B cell (primary cell): ENCODE measurements around the gene KLHL25. TPM values are rescaled to one million over a fixed set of nuclear protein-coding genes. Genes with fewer than 3 reads are reported as not detected.

ENCODE experiments used
- ATAC-seq: fragments of 200-7000 bp; cut with Tn5 transposase; one replicate; pipeline ENCODE4 v1.10.0; 2021; ENCODE audit warnings: low read depth, mild to moderate bottlenecking, moderate number of reproducible peaks, moderate library complexity
- CTCF ChIA-PET: fragments of 350-600 bp; sonication (Branson Sonifier 250); formaldehyde crosslinking; loops from one replicate; lab custom pipeline; 2021; ENCODE audit warnings: antibody characterized with exemption, inconsistent platforms; lab: Charles Lee
- POLR2A ChIA-PET: fragments of 350-600 bp; sonication (Branson Sonifier 250); formaldehyde crosslinking; loops from one replicate; lab custom pipeline; 2021; ENCODE audit warnings: antibody characterized with exemption; lab: Charles Lee
- DNase-seq: peaks from one replicate; pipeline ENCODE4 v3.0.0; 2013
- H2AFZ ChIP-seq: 2 replicates; pipeline ENCODE4 v1.6.1; 2012; ENCODE audit warnings: mild to moderate bottlenecking, low read depth, low read length; ENCODE audit not compliant: insufficient read depth, poor library complexity, severe bottlenecking
- H3K27ac ChIP-seq, 2 donors: 1 replicate in 1 of 2; 2 replicates in 1 of 2; pipeline ENCODE4 v1.5.1; 2012 to 2013; ENCODE audit warnings: low read length in 2 of 2, mild to moderate bottlenecking in 2 of 2, moderate library complexity in 1 of 2
- H3K27me3 ChIP-seq, 4 experiments: fragments of 200-600 bp in 1 of 4; sonication (generic) in 1 of 4; replicated peaks in 1 of 4; 1 replicate in 2 of 4; 2 replicates in 2 of 4; pipeline versions ENCODE4 v1.6.1 to v1.7.0; 2013 to 2016; ENCODE audit warnings: low read length in 3 of 4, mild to moderate bottlenecking in 2 of 4, mixed read lengths in 1 of 4, moderate library complexity in 1 of 4; ENCODE audit not compliant: insufficient read depth in 4 of 4, control insufficient read depth in 3 of 4; ENCODE audit errors: control extremely low read depth in 1 of 4
- H3K36me3 ChIP-seq, 2 experiments: replicated peaks in 1 of 2; 1 replicate in 1 of 2; 2 replicates in 1 of 2; pipeline versions ENCODE4 v1.6.1 to v1.7.1; 2013; ENCODE audit warnings: low read length in 1 of 2; ENCODE audit not compliant: insufficient read depth in 2 of 2, control insufficient read depth in 1 of 2; ENCODE audit errors: control extremely low read depth in 1 of 2, extremely low read depth in 1 of 2
- H3K4me1 ChIP-seq, 2 donors: fragments of 200-600 bp in 1 of 2; sonication (generic) in 1 of 2; 1 replicate in 1 of 2; 2 replicates in 1 of 2; pipeline versions ENCODE4 v1.5.1 to v1.6.1; 2013 to 2017; ENCODE audit warnings: low read length in 2 of 2; ENCODE audit not compliant: control insufficient read depth in 2 of 2, insufficient read depth in 2 of 2
- H3K4me2 ChIP-seq: replicated peaks from 2 replicates; pipeline ENCODE3; 2012; ENCODE audit warnings: mild to moderate bottlenecking, low read depth, low read length; ENCODE audit not compliant: poor library complexity, severe bottlenecking
- H3K4me3 ChIP-seq, 5 experiments: fragments of 200-600 bp in 1 of 5; sonication (generic) in 1 of 5; 1 replicate in 3 of 5; 2 replicates in 2 of 5; pipeline versions ENCODE4 v1.5.1 to v1.7.0; 2011 to 2016; ENCODE audit warnings: low read length in 4 of 5, mild to moderate bottlenecking in 4 of 5, low read depth in 2 of 5, control low read depth in 1 of 5, moderate library complexity in 1 of 5; ENCODE audit not compliant: insufficient read depth in 1 of 5; ENCODE audit errors: control extremely low read depth in 1 of 5, extremely low read depth in 1 of 5
- H3K79me2 ChIP-seq: fragments of 200-600 bp; sonication (generic); one replicate; pipeline ENCODE4 v1.6.0; 2016; ENCODE audit warnings: low read length; ENCODE audit not compliant: control insufficient read depth, insufficient read depth
- H3K9ac ChIP-seq: fragments of 200-600 bp; sonication (generic); 2 replicates; pipeline ENCODE4 v1.6.1; 2017; ENCODE audit warnings: mild to moderate bottlenecking, low read length, moderate library complexity
- H3K9me3 ChIP-seq, 3 donors: one replicate each; pipeline versions ENCODE4 v1.6.1 to v1.7.1; 2013; ENCODE audit warnings: low read length in 2 of 3; ENCODE audit not compliant: control insufficient read depth in 2 of 3, insufficient read depth in 1 of 3; ENCODE audit errors: control extremely low read depth in 1 of 3
- H4K20me1 ChIP-seq: 2 replicates; pipeline ENCODE4 v1.6.0; 2012; ENCODE audit warnings: mild to moderate bottlenecking, low read length; ENCODE audit not compliant: insufficient read depth, control insufficient read depth, poor library complexity, severe bottlenecking
- H3K27ac Mint-ChIP-seq: one replicate; pipeline ENCODE4 v1.8.0; 2021; ENCODE audit warnings: mixed read lengths
- H3K27me3 Mint-ChIP-seq: one replicate; pipeline ENCODE4 v1.8.0; 2021; ENCODE audit warnings: mixed read lengths
- H3K4me1 Mint-ChIP-seq: one replicate; pipeline ENCODE4 v1.8.0; 2021; ENCODE audit warnings: mixed read lengths
- H3K4me3 Mint-ChIP-seq: one replicate; pipeline ENCODE4 v1.8.0; 2021; ENCODE audit warnings: mixed read lengths
- H3K9me3 Mint-ChIP-seq: one replicate; pipeline ENCODE4 v1.8.0; 2022; ENCODE audit warnings: mixed read lengths; ENCODE audit not compliant: insufficient read depth
- CTCF ChIP-seq: fragments of 200-600 bp; IDR thresholded peaks from one replicate; pipeline ENCODE4 v1.8.0; 2022; ENCODE audit warnings: antibody characterized with exemption, mild to moderate bottlenecking
- EZH2 ChIP-seq: IDR thresholded peaks from 2 replicates; pipeline ENCODE4 v1.6.1; 2012; ENCODE audit warnings: borderline replicate concordance, low read depth, mild to moderate bottlenecking, moderate library complexity, low read length; ENCODE audit not compliant: insufficient read depth, poor library complexity, severe bottlenecking
- WGBS: methylation state at CpG from one replicate; pipeline ENCODE4 v1.1.5; 2013; ENCODE audit warnings: missing lambda C conversion rate; ENCODE audit not compliant: insufficient coverage; 5-methylcytosine and 5-hydroxymethylcytosine counted together
- intact Hi-C: fragments of 100-400 bp; cut with micrococcal nuclease; formaldehyde crosslinking; loops from one replicate; pipeline ENCODE4 v1.10.0; 2022
- polyA plus RNA-seq: library from polyadenylated mRNA; depleted of rRNA; stranded (reverse); fragments of >200 nt; gene quantifications from 2 replicates; pipeline ENCODE4 v1.2.3, GENCODE V29; 2012
- total RNA-seq, 2 donors: library from RNA; stranded (reverse); fragments of 120-200 nt in 1 of 2; gene quantifications; 1 replicate in 1 of 2; 2 replicates in 1 of 2; pipeline versions ENCODE4 v1.2.3 to v1.2.4, GENCODE V29; 2013 to 2022

The KLHL25 gene
- total and polyA plus RNA-seq, 2 donors (not counting 1 experiment from before 2014, with no cell fraction given): 1.1 to 3.3 TPM

GRCh38 chr15:85779249-85779648, 15.5 kb downstream of the KLHL25 start:
- no peaks in the 10 kb centered on the region for H4K20me1 ChIP-seq
- TF ChIP-seq CTCF (no peak), EZH2 (no peak)
- H3K79me2 ChIP-seq: no peaks in the 10 kb centered on the region
- H3K4me3 ChIP-seq: no peak overlapping the region
- no peak overlapping the region for H2AFZ ChIP-seq
- CTCF ChIA-PET: no interaction called here
- no peaks in the 10 kb centered on the region for H3K4me1 Mint-ChIP-seq
- no peaks in the 10 kb centered on the region for H3K4me1 ChIP-seq
- ATAC-seq: no peak
- H3K27ac ChIP-seq: no peak overlapping the region
- H3K27ac Mint-ChIP-seq: no peak overlapping the region
- POLR2A ChIA-PET: no interaction called here
- no peak overlapping the region for H3K4me3 Mint-ChIP-seq
- H3K4me2 ChIP-seq: no peak overlapping the region
- intact Hi-C loops: no loop called here
- H3K9ac ChIP-seq: no peak overlapping the region
- H3K9me3 ChIP-seq: no peaks in the 10 kb centered on the region
- no peaks in the 10 kb centered on the region for H3K27me3 Mint-ChIP-seq
- H3K27me3 ChIP-seq: no peaks in the 10 kb centered on the region
- H3K9me3 Mint-ChIP-seq: no peaks in the 10 kb centered on the region
- no peaks in the 10 kb centered on the region for H3K36me3 ChIP-seq
- WGBS: no CpG with 5 or more reads among the region's 1 CpG
- no peak for DNase-seq

- no peak overlapping the region for H3K27ac Mint-ChIP-seq
Observed at GRCh38 chr15:85778107-85778776, 16.5 kb downstream of the KLHL25 start.

More at GRCh38 chr15:85778107-85778776, 16.5 kb downstream of the KLHL25 start:
- H2AFZ ChIP-seq: no peak overlapping the region
- H3K4me3 ChIP-seq: no peak overlapping the region
- H3K4me2 ChIP-seq: no peak overlapping the region
- H3K4me1 ChIP-seq: no peaks in the 10 kb centered on the region
- WGBS: 94% methylated on average over 6 of the region's 10 CpGs
- H3K79me2 ChIP-seq: peaks cover 3% of the 10 kb centered on the region
- no peaks in the 10 kb centered on the region for H3K9me3 ChIP-seq
- no peaks in the 10 kb centered on the region for H3K27me3 ChIP-seq
- no peaks in the 10 kb centered on the region for H3K27me3 Mint-ChIP-seq
- no peaks in the 10 kb centered on the region for H3K9me3 Mint-ChIP-seq
- no peak for TF ChIP-seq EZH2
- no peak for TF ChIP-seq CTCF
- no peaks in the 10 kb centered on the region for H3K36me3 ChIP-seq
- POLR2A ChIA-PET: no interaction called here
- H3K4me1 Mint-ChIP-seq: no peaks in the 10 kb centered on the region
- CTCF ChIA-PET: interaction anchor here (0.6 to 0.7 kb wide), 2 partner anchors 48 to 133 kb away, joined by 3 to 4 read pairs; no protein-coding TSS in a partner anchor
- H3K4me3 Mint-ChIP-seq: no peak overlapping the region
- no peaks in the 10 kb centered on the region for H4K20me1 ChIP-seq
- intact Hi-C loops: no loop called here
- no peak overlapping the region for H3K9ac ChIP-seq
- no peak overlapping the region for H3K27ac ChIP-seq
- no peak for ATAC-seq
- DNase-seq: no peak
